ENCODE data around the gene HNRNPLL. TPM values are rescaled to one million over a fixed set of nuclear protein-coding genes. Genes with fewer than 3 reads are reported as not detected.

Gene HNRNPLL
- total and polyA plus RNA-seq, 2 of the 8 experiments (the other 6 are each of a cell fraction or from before 2014, with no cell fraction given): 18.6 to 69.3 TPM

GRCh38 chr2:38615237-38615636 lies 12.5 kb upstream of the HNRNPLL start:
- Histone ChIP-seq H3K4me1 (replicated peaks in 1 of 4; ENCODE audit: control insufficient read depth in 3 of 4, insufficient read depth in 4 of 4, low read length in 3 of 4) (peaks cover 0 to 4% (median 0%) of the 10 kb centered on the region in 4 experiments; a peak in 1 of 7 replicates), H2AFZ (ENCODE audit: low read length) (no peak overlapping the region), H3K36me3 (ENCODE audit: control insufficient read depth in 2 of 4, insufficient read depth in 4 of 4, low read length in 3 of 4) (no peaks in the 10 kb centered on the region), H2AK5ac (ENCODE audit: low read depth, low read length) (no peak overlapping the region), H4K20me1 (replicated peaks in 1 of 2; ENCODE audit: control insufficient read depth in 1 of 2, insufficient read depth in 2 of 2, low read length in 2 of 2) (no peaks in the 10 kb centered on the region), H3K27me3 (replicated peaks in 1 of 4; ENCODE audit: control insufficient read depth in 3 of 4, extremely low read depth in 1 of 4, insufficient read depth in 3 of 4, low read length in 3 of 4) (no peaks in the 10 kb centered on the region), H2BK5ac (ENCODE audit: low read depth, low read length) (no peak overlapping the region), H3K79me1 (ENCODE audit: low read depth, low read length) (no peaks in the 10 kb centered on the region), H3K56ac (replicated peaks; ENCODE audit: insufficient read length, low read depth, low read length) (no peak overlapping the region), H3K14ac (ENCODE audit: insufficient read length) (no peak overlapping the region), H2BK12ac (ENCODE audit: low read depth, low read length) (no peak overlapping the region), H2BK20ac (ENCODE audit: low read length) (no peak overlapping the region), H3K18ac (ENCODE audit: extremely low read depth, low read length) (no peak overlapping the region), H3K23me2 (ENCODE audit: low read depth, low read length) (no peaks in the 10 kb centered on the region), H3K23ac (ENCODE audit: insufficient read length) (no peak overlapping the region), H3K4me2 (ENCODE audit: insufficient read depth in 1 of 2, low read depth in 2 of 2, low read length in 2 of 2) (no peak overlapping the region), H4K8ac (ENCODE audit: extremely low read depth, insufficient read depth, low read length) (no peak overlapping the region), H3K4ac (replicated peaks; ENCODE audit: insufficient read length, low read depth, low read length) (no peak overlapping the region), H3K9me3 (ENCODE audit: insufficient read depth in 2 of 2, low read depth in 1 of 2, low read length in 1 of 2) (no peaks in the 10 kb centered on the region), H3K4me3 (ENCODE audit: extremely low read depth in 1 of 4, insufficient read depth in 2 of 4, low read depth in 3 of 4, low read length in 4 of 4) (no peak overlapping the region), H3K79me2 (ENCODE audit: control insufficient read depth in 1 of 2, insufficient read depth in 2 of 2, low read length in 2 of 2) (no peaks in the 10 kb centered on the region), H2BK15ac (ENCODE audit: low read length) (no peak overlapping the region), H4K91ac (replicated peaks; ENCODE audit: insufficient read length, low read length) (no peak overlapping the region), H3K27ac (ENCODE audit: low read depth, low read length) (no peak overlapping the region), H3K9ac (replicated peaks in 1 of 4; ENCODE audit: extremely low read depth in 1 of 4, low read depth in 3 of 4, low read length in 3 of 4) (no peak overlapping the region), H4K5ac (ENCODE audit: insufficient read length, low read depth, low read length) (no peak overlapping the region), H2BK120ac (replicated peaks; ENCODE audit: low read depth, low read length) (no peak overlapping the region)
- no peak for DNase-seq (ENCODE audit: low read depth in 1 of 2, low spot score in 2 of 2)
- ChIA-PET CTCF (ENCODE audit: partially characterized antibody) (interaction anchor here (2.1 kb wide), 1 partner anchor 10 kb away, joined by 5 read pairs; no protein-coding TSS in a partner anchor), POLR2A (ENCODE audit: partially characterized antibody) (interaction anchor here (2.8 kb wide), 1 partner anchor 13 kb away, joined by 13 read pairs; the partner anchor contains the start of gene HNRNPLL)
- WGBS, 2 experiments (ENCODE audit: extremely low coverage in 1 of 2, insufficient coverage in 1 of 2, insufficient read length in 1 of 2, insufficient replicate concordance in 2 of 2, low coverage in 1 of 2, low lambda C conversion rate in 2 of 2, missing lambda C conversion rate in 1 of 2): 95% methylated on average over 1 of the region's 1 CpG; no CpG with 5 or more reads in 1 of the 2 experiments
- FAIRE-seq: no peak
- TF ChIP-seq GABPA (IDR thresholded peaks at IDR 0.05; ENCODE audit: borderline replicate concordance, insufficient read depth, low read length): no peak

Data from H1 (cell line).